ENCODE results near the gene ILKAP. TPM values are rescaled to one million over a fixed set of nuclear protein-coding genes. Genes with fewer than 3 reads are reported as not detected.

The ILKAP gene
- total RNA-seq, 1 experiment from 2014 or later: 53.4 TPM

DNA sequence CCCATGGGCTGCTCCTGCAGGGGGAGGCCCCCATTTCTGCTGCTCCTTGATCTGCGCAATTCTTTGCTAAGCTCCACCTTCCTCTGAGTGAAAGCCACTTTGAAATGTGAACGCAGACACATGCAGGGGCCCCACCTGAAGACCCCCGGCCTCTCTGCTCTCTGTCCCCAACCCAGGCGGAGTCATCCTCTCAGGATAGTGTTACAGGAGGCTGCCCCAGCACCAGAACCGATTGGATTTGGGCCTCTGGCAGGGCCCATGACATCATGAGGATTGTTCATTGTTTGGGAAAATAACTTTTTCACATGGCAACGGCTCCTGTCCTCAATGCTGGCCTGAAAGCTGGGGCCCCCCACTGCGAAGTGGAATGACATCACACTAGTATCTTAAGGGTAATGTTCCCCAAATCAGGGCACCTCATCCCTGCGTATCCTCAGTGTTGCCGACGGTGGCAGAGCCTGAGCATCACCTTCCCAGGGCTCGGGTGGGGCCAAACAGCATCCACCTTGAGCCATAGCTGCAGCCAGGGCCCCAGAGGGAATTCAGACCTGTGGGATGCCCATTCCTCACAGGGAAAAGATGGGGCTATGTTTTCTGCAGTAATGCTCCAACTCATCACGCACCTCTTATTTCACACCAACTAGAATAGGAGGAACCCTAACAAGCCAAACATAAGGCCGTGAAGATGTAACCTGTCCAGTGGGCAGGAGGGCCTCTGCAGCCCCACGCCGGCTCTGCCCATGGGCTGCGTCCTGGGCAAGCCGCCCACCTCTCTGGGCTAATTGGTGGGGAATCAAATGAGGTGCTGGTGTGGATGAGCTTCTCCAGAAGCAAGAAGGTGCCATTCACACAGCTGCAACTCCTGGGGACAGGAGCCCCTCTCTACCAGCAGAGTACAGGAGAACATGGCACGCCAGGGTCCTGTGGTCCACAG lies 47.5 kb downstream of the ILKAP start:
- Histone ChIP-seq H3K4me2 (ENCODE audit: low read length) (no peak overlapping the region), H4K20me1 (ENCODE audit: insufficient read depth) (no peaks in the 10 kb centered on the region), H3K79me2 (ENCODE audit: insufficient read depth, low read length) (no peaks in the 10 kb centered on the region), H3K36me3 (ENCODE audit: control insufficient read depth in 1 of 2, insufficient read depth in 2 of 2, low read length in 2 of 2) (no peaks in the 10 kb centered on the region), H3K9me2 (ENCODE audit: insufficient read depth) (no peaks in the 10 kb centered on the region), H3K9me3 (ENCODE audit: control insufficient read depth in 1 of 2, insufficient read depth in 1 of 2, low read depth in 1 of 2, low read length in 2 of 2) (no peaks in the 10 kb centered on the region), H3K4me3 (replicated peaks in 1 of 2; ENCODE audit: low read depth in 1 of 2, low read length in 2 of 2) (no peak overlapping the region), H2AFZ (ENCODE audit: low read depth, low read length, poor library complexity, severe bottlenecking) (no peak overlapping the region), H3K4me1 (ENCODE audit: control insufficient read depth in 1 of 2, insufficient read depth in 2 of 2, low read length in 2 of 2) (peaks cover 4 to 12% of the 10 kb centered on the region in 2 experiments; a peak in 3 of 4 replicates), H3K9ac (ENCODE audit: low read length) (no peak overlapping the region), H3K27me3 (ENCODE audit: insufficient read depth, low read length) (no peaks in the 10 kb centered on the region), H3K27ac (ENCODE audit: low read depth, low read length) (no peak overlapping the region)
- intact Hi-C loops (cut with micrococcal nuclease): no loop called here
- ChIA-PET POLR2A (no interaction called here), CTCF (no interaction called here), RAD21 (ENCODE audit: low non-redundant PET in 1 of 2, low total read pairs in 2 of 2, uncharacterized antibody in 2 of 2, unreplicated experiment in 2 of 2) (no interaction called here)
- no TSS peak for BruUV-seq (replicated peaks)
- TF ChIP-seq CEBPB (IDR thresholded peaks at IDR 0.05; ENCODE audit: low read depth): no peak
- no peak for TF ChIP-seq POLR2A (IDR thresholded peaks at IDR 0.05; ENCODE audit: borderline replicate concordance, extremely low read depth, insufficient read depth, insufficient read length)
- TF ChIP-seq EZH2 (IDR thresholded peaks at IDR 0.05): no peak
- no peak for TF ChIP-seq SRF (IDR thresholded peaks at IDR 0.05; ENCODE audit: low read depth)
- TF ChIP-seq, protein P1, sequence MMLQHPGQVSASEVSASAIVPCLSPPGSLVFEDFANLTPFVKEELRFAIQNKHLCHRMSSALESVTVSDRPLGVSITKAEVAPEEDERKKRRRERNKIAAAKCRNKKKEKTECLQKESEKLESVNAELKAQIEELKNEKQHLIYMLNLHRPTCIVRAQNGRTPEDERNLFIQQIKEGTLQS (IDR thresholded peaks at IDR 0.05): no peak
- TF ChIP-seq ZNF274 (IDR thresholded peaks at IDR 0.05; ENCODE audit: low read depth, low read length): no peak
- no peak for TF ChIP-seq SP1 (IDR thresholded peaks at IDR 0.05; ENCODE audit: low read depth)
- no peak for TF ChIP-seq EZH2phosphoT487 (IDR thresholded peaks at IDR 0.05; ENCODE audit: borderline replicate concordance)
- no peak for TF ChIP-seq EGR1 (IDR thresholded peaks at IDR 0.05; ENCODE audit: low read depth)
- TF ChIP-seq ELF1 (IDR thresholded peaks at IDR 0.05; ENCODE audit: borderline replicate concordance, low read depth): no peak
- TF ChIP-seq RAD21 (IDR thresholded peaks at IDR 0.05; ENCODE audit: low read depth): no peak
- no peak for TF ChIP-seq SIN3A (IDR thresholded peaks at IDR 0.05; ENCODE audit: low read depth)
- TF ChIP-seq POLR2AphosphoS5 (IDR thresholded peaks at IDR 0.05; ENCODE audit: low read depth, low read length): no peak
- no peak for TF ChIP-seq ZFX (IDR thresholded peaks at IDR 0.05)
- no peak for TF ChIP-seq TCF7L2 (IDR thresholded peaks at IDR 0.05; ENCODE audit: borderline replicate concordance, extremely low read depth, insufficient read depth, insufficient read length)
- TF ChIP-seq ZBTB33 (IDR thresholded peaks at IDR 0.05; ENCODE audit: extremely low read depth, insufficient replicate concordance, low read length): no peak
- TF ChIP-seq, protein P2, sequence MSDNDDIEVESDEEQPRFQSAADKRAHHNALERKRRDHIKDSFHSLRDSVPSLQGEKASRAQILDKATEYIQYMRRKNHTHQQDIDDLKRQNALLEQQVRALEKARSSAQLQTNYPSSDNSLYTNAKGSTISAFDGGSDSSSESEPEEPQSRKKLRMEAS (IDR thresholded peaks at IDR 0.05): no peak
- TF ChIP-seq FOSL1 (IDR thresholded peaks at IDR 0.05; ENCODE audit: low read depth): no peak
- TF ChIP-seq YY1 (IDR thresholded peaks at IDR 0.05; ENCODE audit: extremely low read depth, insufficient replicate concordance, low read depth, low read length): no peak
- TF ChIP-seq CTCF (IDR thresholded peaks at IDR 0.05 in 2 of 3, conservative IDR thresholded peaks at IDR 0.05 in 1 of 3; ENCODE audit: borderline replicate concordance in 1 of 3, insufficient read depth in 1 of 3, low read depth in 2 of 3, low read length in 2 of 3): no peak
- ATAC-seq (no peak), DNase-seq (ENCODE audit: low read depth, low spot score) (no peak)
